GM20431 (cell line): ENCODE results near the gene SLC37A3.
"Not testable (repeated sequence)": the region's sequence is repeated elsewhere in the genome, so short reads cannot be mapped to it uniquely, and the experiment has no call there.

Source experiments
- in situ Hi-C: fragments of 300-500 bp; cut with MseI, MboI; formaldehyde crosslinking; loops from one replicate; pipeline ENCODE4 v1.15.0; 2020; ENCODE audit warnings: low sequenced_read_pairs; ENCODE audit not compliant: unreplicated experiment

The SLC37A3 gene, protein sequence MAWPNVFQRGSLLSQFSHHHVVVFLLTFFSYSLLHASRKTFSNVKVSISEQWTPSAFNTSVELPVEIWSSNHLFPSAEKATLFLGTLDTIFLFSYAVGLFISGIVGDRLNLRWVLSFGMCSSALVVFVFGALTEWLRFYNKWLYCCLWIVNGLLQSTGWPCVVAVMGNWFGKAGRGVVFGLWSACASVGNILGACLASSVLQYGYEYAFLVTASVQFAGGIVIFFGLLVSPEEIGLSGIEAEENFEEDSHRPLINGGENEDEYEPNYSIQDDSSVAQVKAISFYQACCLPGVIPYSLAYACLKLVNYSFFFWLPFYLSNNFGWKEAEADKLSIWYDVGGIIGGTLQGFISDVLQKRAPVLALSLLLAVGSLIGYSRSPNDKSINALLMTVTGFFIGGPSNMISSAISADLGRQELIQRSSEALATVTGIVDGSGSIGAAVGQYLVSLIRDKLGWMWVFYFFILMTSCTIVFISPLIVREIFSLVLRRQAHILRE

DNA sequence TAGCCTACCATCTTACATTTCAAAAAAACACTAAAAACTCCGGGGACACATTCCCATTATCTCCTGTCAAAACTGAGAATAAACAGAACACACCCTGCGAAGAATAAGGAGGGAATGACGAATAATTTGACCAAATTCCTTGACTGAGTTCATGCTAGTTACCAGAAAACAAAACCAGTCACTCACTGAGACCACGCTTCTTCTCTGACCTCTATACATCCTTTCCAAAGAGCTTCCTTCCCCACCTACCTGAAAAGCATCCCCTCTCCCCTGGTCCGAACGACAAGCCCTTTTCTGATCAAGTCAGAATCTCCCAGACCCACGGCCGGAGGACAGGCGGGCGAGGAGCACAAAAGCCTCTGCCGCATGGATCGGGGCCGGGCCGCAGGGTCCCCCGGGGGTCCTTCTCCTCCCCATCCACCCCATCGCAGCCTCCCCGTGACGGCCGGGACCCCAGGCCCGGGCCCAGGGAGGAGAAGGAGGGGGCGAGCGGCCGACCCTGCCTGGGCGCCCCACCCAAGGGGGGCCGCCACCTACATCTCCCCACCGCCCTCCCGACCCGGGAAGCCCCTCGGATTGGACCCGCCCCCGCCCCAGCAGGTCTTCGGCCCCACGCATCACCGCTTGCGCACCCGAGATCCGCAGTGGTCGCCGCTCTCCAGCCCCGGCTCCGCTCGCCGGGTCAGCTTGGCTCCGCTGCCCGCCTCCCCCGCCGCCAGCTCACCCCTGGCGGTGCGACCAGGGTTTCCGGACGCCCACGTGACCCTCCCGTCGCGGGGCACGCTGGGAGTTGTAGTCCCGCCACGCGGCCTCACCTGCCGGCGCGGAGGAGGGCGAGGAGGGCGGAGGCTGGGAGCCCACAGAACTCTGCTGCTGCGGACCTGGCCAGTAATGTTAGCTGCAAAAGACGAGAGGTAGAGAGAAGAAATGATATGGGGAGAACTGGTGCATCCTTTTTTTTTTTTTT, at the start of gene SLC37A3:
SLC37A3 (minus strand) TSS at position 747 of the 967 bp plus-strand sequence. CDS start 16,004 bp downstream, outside the sequence.
- in situ Hi-C loops: no loop called here

DNA sequence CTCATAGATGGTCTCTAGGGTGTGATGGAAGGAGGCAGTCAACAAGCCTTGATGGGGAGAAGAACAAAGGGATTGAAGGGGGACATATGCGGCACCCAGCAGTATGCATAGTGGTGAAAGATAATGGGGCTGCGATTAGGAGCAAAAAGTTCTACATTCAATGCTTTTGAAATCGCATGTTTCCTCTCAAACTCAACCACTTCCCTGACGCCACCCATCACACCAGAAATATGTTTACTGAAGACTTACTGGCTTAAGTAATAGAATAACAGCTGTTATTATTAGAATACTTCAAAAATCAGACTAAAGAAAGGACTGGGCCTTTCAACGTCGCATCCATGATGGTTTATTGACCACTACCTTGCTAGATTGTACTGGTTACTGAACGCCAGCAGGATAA, 49.5 kb upstream of the SLC37A3 start:
- in situ Hi-C loops: no loop called here

DNA sequence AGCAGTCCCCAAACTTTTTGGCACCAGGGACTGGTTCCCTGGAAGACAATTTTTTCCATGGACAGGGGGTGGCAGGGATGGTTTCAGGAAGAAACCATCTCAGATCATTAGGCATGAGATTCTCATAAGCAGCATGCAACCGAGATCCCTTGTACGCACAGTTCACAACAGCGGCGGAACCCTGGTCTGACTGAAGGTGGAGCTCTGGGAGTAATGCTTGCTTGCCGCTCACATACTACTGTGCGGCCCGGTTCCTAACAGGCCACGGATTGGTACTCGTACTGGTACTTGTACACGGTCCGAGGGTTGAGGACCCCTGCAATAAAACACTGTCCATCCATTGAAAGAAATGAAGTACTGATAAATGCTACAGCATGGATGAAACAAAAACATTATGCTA, 48.1 kb upstream of the SLC37A3 start:
- in situ Hi-C loops: no loop called here

DNA sequence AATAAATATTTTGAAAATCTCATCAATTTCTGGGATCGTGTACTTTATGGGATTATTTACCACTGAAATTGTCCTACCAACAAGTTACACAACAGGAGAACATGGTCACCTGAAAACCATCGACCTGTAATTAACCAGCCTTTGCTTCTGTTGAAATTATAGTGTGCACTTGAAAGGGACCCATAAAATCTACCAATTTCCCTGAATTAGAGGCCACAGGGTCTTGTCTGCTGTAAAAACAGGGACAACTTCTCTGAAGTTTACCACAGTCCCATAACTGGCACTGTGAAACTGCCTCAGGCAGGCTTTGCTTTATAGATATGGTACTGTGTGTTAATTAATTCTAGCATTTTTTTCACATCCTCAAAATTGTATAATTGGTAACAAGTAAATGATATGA, 43.2 kb upstream of the SLC37A3 start:
- in situ Hi-C loops: no loop called here

DNA sequence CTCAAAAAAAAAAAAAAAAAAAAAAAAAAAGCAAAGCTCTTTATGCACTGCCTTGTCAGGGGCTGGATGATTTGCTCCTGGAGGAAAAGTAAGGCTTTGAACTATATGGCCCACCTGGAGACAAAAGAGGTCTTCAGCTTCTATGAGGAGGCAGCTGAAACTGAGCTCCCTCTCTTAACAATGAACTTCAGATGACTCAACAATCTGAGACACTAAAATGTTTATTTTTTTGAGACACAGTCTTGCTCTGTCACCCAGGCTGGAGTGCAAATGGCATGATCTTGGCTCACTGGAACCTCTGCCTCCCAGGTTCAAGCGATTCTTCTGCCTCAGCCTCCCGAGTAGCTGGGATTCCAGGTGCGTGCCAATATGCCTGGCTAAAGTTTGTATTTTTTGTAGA, 42.3 kb upstream of the SLC37A3 start:
- in situ Hi-C loops: no loop called here

DNA sequence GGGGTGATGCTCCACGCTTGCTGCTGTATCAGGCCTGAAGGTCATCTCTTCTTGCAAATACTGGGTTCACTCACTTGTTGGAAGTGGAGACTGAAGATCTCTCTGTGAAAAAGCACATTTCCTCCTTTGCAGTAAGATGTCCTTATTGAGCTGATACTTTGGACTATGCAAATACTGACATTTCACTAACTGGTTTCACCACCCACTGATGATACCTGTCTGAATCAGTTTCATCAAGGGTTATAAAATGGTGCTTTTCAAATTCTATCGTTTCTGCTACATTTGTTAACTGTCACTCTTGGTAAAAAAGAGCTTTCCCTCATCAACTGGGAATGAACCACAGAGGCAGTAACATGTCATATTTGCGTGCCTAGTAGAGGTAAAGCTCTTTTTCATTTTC, 41.0 kb upstream of the SLC37A3 start:
- in situ Hi-C loops: no loop called here

DNA sequence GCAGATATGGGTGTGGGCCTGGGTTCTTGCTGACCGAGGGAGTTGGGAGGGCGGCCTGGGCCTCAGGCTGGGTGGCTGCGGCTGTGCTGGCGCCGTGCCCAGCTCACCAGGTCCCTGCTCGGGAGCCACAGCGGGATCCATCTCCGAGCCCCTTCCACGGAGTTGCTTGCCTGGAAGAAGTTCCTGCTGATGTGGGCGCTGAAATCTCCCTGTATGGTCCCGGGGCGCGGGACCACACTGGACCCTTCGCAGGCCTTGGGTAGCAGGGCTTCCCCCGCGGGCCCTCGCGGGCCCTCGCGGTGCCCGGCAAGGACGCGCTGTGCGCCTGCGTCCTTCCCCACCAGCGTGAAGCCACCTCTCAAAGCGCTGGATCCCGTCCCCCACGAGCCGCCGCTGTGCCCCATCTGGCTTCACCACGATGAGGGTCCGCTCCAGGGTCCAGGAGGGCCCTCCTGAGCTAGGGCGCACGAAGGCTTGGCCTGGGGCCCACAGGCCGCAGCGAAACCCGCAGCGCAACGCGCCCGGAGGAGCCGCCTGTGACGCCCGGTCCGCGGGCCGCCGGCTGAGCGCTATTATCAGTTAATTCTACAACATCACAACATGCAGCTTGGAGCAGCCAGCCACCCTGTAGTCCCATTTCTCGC, 37.0 kb upstream of the SLC37A3 start:
- in situ Hi-C loops: no loop called here

DNA sequence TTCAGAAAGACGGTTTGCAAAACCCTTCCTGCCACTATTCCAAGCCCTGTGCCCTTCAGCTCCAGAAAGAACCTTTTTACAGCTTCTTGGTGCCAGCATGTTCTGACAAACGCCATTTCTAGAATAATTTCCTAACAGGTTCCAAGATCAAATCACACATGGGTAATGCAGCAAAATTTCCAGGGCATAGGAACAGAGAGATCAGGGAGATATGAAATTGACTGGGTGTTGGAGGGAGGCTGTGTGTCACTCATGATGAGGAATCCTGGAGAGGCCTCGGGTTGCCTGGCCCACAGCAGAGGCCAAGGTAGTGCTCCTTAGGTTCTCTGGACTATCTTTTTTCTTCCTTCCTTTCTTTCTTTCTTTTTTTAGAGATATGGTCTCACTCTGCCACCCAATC, 35.1 kb upstream of the SLC37A3 start:
- in situ Hi-C loops: no loop called here

DNA sequence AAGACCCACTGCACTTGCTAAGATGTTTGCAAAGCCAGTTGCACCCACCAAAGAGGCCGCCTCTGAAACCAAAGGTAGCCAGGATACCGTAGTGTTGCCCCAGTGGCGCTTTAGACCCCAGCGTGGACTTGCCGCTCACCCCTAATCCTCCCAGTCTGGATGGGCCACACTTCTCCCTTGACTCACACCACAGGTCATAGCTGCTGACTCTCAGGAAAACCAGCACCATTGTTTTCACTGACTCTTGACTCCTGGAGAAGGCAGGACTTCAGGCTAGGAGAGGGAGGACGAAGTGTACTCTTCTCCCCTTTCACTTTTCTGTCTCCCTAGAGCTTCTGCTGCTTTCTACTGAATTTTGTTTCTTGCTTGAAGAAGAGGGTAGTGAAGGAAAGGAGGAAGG, 27.8 kb upstream of the SLC37A3 start:
- in situ Hi-C loops: no loop called here

DNA sequence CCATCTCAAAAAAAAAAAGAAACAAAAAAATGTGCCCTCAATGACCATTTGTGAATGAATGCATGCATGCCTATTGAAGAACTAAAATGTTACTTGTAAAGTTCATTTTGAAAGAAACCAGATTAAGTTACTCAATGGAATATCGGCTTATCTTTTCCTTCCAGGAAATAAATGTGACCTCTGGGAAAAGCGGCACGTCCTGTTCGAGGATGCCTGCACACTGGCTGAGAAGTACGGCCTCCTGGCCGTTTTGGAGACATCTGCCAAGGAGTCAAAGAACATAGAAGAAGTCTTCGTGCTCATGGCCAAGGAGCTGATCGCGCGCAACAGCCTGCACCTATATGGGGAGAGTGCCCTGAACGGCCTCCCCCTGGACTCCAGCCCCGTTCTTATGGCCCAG, 27.4 kb upstream of the SLC37A3 start:
- in situ Hi-C loops: no loop called here

DNA sequence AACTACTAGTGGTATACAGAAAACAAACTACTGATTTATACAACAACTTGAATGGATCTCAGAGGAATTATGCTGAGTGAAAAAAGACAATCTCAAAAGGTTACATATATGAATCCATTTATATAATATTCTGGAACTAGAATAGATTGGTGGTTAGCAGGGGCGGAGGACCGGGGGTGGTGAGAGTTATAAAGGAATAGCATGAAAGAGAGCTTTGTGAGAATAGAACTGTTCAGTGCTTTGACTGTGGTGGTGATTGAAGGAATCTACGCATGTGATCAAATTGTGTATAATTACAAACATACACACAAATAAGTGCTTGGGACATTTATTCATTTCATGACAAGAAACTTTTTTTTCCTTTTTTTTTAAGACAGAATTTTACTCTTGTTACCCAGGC, 25.2 kb upstream of the SLC37A3 start:
- in situ Hi-C loops: no loop called here

DNA sequence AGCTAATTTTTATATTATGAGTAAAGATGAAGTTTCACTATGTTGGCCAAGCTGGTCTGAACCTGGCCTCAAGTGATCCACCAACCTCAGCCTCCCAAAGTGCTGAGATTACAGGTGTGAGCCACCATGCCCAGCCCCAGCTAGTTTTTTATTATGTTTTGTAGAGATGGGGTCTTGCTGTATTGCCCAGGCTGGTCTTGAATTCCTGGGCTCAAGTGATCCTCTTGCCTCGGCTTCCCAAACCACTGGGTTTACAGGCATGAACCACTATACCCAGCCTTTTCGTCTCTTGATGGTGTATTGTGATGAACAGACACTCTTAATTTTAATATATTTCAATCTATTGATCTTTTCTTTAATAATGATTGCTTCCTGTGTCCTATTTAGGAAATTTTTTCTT, 23.2 kb upstream of the SLC37A3 start:
- in situ Hi-C loops: no loop called here

DNA sequence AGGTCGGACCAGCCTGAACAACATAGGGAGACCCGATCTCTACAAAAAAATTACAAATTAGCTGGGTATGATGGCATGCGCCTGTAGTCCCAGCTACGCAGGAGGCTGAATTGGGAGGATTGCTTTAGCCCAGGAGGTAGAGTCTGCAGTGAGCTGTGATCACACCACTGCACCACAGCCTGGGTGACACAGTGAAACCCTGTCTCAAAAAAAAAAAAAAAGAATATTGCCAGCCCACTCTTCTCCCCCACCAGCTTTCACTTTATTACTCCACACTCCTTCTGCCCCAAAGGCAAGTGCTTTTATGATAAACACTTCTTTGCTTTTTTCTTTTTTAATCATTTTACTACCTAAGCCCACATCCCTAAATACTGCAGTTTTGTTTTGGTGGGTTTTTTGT, 20.3 kb upstream of the SLC37A3 start:
- in situ Hi-C loops: no loop called here

DNA sequence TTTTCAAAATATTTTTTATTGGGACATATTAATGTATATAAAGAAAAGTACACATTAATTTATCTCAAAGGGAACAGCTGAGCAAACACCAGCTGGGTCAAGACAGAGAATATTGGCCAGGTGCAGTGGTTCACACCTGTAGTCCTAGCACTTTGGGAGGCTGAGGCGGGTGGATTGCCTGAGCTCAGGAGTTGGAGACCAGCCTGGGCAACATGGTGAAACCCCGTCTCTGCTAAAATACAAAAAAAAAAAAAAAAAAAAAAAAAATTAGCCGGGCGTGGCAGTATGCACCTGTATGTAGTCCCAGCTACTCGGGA, 19.8 kb upstream of the SLC37A3 start:
- in situ Hi-C loops: not testable (repeated sequence)

DNA sequence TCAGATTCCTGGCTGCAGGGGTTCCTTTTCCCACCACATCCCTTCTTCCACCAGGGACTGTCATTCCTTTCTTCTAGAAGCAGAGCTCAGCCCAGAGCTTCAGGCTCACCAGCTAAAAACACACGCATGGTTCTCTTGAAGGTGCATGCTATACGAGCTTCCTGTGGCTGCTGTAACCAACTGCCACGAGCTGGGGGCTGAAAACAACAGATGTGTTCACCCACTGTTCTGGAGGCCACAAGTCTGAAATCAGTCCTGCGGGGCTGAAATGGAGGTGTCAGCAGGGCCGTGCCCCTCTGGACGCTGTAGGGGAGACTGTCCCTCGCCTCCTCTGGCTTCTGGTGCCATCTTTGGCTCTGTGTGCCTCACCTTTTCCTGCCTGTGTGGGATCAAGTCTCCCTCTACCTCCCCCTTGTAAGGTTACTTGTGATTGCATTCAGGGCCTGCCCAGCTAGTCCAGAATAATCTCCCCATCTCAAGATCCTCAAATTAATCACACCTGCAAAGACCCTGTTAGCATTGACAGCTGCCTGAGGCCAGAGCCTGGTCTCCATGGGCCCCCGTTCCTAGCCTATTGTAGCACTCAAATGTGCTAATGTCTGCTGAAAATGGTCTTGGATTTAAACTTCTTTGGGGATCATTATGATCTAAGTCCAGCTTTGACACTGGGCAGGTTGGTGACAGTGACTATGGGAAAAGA, 19.3 kb upstream of the SLC37A3 start:
- in situ Hi-C loops: no loop called here

DNA sequence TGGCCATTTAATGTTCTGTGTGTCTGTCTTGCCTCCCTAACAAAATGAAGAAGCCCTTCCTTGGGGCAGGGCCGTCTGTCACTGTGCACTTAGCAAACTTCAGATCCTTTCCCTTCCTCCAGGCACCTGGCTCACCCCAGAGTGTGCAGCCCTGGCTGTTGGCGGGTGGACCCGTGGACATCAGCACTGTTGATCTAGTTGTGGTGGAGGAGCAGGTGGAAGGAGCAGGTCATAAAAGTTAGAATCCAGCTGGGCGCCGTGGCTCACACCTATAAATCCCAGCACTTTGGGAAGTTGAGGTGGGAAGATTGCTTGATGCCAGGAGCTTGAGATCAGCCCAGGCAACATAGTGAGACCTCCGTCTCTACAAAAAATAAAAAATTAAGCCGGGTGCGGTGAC, 18.2 kb upstream of the SLC37A3 start:
- in situ Hi-C loops: no loop called here

DNA sequence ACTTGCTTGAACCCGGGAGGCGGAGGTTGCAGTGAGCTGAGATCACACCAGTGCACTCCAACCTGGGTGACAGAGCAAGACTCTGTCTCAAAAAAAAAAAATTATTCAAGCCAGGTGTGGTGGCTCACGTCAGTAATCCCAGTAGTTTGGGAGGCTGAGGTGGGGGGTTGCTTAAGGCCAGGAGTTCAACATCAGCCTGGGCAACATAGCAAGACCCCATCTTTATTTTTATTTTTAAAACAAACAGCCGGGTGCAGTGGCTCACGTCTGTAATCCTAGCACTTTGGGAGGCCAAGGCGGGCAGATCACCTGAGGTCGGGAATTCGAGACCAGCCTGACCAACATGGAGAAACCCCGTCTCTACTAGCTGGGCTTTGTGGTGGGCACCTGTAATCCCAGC, 17.5 kb upstream of the SLC37A3 start:
- in situ Hi-C loops: not testable (repeated sequence)

DNA sequence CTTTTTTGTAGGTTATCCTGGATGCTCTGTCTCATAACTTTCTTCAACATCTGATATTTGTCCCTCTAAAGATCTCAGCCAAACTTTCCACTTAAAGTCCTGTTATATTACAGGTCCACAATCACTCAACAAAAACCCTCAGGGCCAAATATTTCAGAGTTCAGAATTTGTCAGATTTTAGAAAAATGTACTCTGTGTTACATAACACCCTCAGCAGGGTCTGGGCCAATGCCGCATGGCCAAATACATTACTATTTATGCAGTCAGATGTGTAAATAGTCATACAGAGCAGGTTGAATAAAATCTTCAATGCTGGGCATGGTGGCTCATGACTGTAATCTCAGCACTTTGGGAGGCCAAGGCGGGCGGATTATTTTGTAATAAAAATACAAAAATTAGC, 17.0 kb upstream of the SLC37A3 start:
- in situ Hi-C loops: no loop called here

DNA sequence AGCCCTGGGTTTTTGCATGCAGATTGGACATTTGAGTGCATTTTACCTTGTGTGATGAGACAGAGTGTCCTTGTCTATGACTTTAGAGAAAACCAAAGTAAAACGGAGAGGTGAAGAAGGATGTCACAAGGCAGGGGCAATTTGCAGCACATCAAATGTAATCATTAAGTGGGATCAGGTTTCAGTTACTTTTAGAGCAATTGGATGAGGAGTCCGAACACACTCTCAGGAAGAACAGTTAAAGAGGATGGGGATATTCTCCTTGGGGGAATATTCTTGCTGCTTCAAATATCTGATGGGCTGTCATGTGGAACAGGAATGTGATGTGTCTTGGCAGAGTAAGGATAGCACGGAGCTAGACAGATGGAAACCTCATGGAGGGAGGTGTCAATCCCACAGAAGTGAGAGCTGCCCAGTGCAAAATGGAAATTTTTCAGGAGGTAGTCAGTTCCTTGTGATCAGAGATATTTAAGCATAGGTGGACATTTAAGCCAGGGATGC, 6.3 kb upstream of the SLC37A3 start:
- in situ Hi-C loops: no loop called here
